GM21619 (cell line): ENCODE data around the gene COPZ1.

Source experiments
- ATAC-seq: cut with Tn5 transposase; IDR thresholded peaks from one replicate; pipeline ENCODE4 v1.9.1; 2021; ENCODE audit not compliant: unreplicated experiment

The COPZ1 gene

GRCh38 chr12:54393207-54393609 is 68.3 kb downstream of the COPZ1 start:
- ATAC-seq = no peak

DNA sequence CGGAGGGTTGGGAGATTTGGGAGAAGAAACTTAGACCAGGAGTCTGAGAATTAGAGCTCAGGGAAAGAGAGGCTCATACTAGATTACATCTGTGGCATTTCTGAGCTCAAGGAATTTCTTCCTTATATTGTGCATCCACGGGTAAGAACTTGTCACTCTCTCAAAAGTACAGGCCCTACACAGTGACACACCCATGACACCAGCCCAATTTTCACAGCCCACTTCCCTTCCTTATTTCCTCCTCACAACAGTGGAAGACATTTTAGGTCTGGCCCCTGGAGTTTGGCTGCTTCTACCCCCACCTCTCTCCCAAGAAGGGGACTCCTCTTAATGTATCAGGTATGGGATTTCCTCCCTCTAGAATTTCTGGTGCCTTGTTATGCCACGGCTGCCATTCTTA is 68.8 kb downstream of the COPZ1 start:
- ATAC-seq = no peak

GRCh38 chr12:54394281-54394719 is 69.4 kb downstream of the COPZ1 start:
- ATAC-seq = no peak

DNA sequence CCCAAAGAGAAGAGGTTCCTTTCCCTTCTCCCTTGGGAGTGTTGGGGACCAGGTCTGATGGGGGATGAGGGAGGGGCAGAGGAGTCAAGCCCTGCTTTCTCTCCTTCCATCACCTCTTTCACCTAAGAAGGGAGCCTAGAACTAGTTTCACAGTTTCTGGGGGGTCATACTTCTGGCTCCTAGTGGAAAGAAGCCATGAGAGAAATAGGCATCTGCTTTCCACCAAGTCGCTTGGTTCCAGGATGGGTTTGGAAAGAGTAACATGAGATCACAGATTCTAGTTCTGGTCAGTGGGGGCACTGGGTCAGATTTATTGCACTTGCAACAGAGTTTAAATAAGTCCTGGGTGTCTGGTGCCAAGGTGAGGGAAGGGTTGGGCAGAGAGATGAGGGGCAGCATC is 70.1 kb downstream of the COPZ1 start:
- no peak for ATAC-seq

DNA sequence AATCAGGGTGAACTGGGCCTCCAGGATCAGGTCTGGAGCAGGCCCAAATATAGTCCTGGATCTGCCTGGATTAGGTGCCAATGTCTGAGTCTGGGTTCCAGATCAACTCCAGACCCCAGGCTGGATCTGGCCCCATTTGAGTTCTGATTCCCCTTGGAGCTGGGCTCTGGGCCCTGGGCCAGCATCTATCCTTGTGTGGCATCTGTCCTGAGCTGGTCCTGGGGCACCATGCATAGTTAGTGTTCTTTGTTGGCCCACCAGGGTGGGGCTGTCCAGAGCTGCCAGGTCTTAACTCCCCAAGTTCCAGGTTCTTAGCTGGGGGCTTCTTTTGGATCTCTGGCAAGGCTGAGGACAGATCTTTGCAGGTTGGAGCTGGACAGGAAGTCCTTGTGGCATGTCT is 70.6 kb downstream of the COPZ1 start:
- ATAC-seq = no peak

DNA sequence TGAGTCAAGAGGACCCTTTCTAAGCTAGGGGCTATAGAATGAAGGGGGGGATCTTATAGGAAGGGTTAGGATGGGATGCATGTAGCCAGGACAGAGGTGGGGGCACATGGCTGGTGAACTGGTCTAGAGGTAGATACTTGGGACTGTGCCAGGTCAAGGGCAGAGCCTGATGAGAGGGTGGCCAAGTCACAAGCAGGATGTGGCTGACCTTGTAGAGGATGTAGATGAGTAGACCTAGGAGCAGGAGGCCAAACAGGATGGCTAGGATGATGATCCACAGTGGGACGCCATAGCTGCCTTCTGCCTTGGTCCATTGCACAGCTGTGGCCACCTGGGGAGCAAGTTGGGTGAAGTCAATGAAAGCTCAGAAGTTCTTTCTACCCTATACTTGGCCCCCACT is 72.2 kb downstream of the COPZ1 start:
- no peak for ATAC-seq

DNA sequence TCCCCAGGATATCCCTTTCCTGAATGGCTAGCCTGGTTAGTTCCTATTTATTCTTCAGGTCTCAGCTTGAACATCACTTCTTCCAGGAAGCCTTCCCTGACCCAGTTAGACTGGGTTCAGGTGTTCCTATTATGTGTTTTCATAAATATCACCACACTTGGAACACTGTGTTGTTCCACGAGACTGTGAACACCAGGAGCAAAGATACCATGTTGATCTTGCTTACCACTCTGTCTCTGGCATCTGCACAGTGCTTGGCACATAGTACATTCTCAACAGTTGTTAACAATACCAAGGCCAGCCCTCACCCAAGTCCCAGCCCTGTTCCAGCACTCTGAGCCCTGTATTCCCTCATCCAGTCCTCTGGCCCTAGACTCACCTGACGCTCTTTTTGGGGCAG is 73.3 kb downstream of the COPZ1 start:
- ATAC-seq = no peak

- peak; percentile 86 for ATAC-seq
Measured at GRCh38 chr12:54398995-54399793, 74.3 kb downstream of the COPZ1 start.

- no peak for ATAC-seq
Measured at GRCh38 chr12:54401119-54401518, 76.2 kb downstream of the COPZ1 start.
